ENCODE measurements around the gene CSPG4.

GRCh38 chr15:75656813-75657212 is 55.8 kb downstream of the CSPG4 start:
- TF ChIP-seq CTCF (IDR thresholded peaks at IDR 0.05; ENCODE audit: low read length): no peak
- no peak for TF ChIP-seq EZH2 (optimal IDR thresholded peaks at IDR 0.05; ENCODE audit: low read depth, low read length)

All from MM.1S (cell line).